Esophagus muscularis mucosa (tissue), 4 donors: ENCODE data around the gene GMCL1.

Experiments
- EP300 ChIP-seq: sonication (generic); formaldehyde crosslinking; IDR thresholded peaks from one replicate; pipeline ENCODE4 v1.6.1; 2017; ENCODE audit warnings: antibody characterized with exemption
- POLR2A ChIP-seq: fragments of 450-650 bp; IDR thresholded peaks from one replicate; pipeline ENCODE4 v1.6.1; 2017; ENCODE audit warnings: antibody characterized with exemption, moderate library complexity, mild to moderate bottlenecking, low read depth
- POLR2AphosphoS5 ChIP-seq, 2 donors: sonication (generic); formaldehyde crosslinking; IDR thresholded peaks; one replicate each; pipeline ENCODE4 v1.6.1; 2017; ENCODE audit warnings: antibody characterized with exemption in 2 of 2
- TF ChIP-seq, protein P1 (sequence below), 3 experiments: fragments of 200-600 bp in 2 of 3; fragments of 450-650 bp in 1 of 3; sonication (generic) in 2 of 3; IDR thresholded peaks; one replicate each; pipeline ENCODE4 v1.5.1; 2017 to 2019; ENCODE audit warnings: antibody characterized with exemption in 3 of 3, mild to moderate bottlenecking in 2 of 3, moderate library complexity in 1 of 3

- TF ChIP-seq, protein P1, sequence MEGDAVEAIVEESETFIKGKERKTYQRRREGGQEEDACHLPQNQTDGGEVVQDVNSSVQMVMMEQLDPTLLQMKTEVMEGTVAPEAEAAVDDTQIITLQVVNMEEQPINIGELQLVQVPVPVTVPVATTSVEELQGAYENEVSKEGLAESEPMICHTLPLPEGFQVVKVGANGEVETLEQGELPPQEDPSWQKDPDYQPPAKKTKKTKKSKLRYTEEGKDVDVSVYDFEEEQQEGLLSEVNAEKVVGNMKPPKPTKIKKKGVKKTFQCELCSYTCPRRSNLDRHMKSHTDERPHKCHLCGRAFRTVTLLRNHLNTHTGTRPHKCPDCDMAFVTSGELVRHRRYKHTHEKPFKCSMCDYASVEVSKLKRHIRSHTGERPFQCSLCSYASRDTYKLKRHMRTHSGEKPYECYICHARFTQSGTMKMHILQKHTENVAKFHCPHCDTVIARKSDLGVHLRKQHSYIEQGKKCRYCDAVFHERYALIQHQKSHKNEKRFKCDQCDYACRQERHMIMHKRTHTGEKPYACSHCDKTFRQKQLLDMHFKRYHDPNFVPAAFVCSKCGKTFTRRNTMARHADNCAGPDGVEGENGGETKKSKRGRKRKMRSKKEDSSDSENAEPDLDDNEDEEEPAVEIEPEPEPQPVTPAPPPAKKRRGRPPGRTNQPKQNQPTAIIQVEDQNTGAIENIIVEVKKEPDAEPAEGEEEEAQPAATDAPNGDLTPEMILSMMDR (IDR thresholded peaks at IDR 0.05) = no peak
- TF ChIP-seq POLR2A = no peak
- no peak for TF ChIP-seq POLR2AphosphoS5 (IDR thresholded peaks at IDR 0.05)
- no peak for TF ChIP-seq EP300
Observed at GRCh38 chr2:69789772-69790600, 39.5 kb upstream of the GMCL1 start.
